ENCODE results near the gene ABHD17A.

The ABHD17A gene

DNA sequence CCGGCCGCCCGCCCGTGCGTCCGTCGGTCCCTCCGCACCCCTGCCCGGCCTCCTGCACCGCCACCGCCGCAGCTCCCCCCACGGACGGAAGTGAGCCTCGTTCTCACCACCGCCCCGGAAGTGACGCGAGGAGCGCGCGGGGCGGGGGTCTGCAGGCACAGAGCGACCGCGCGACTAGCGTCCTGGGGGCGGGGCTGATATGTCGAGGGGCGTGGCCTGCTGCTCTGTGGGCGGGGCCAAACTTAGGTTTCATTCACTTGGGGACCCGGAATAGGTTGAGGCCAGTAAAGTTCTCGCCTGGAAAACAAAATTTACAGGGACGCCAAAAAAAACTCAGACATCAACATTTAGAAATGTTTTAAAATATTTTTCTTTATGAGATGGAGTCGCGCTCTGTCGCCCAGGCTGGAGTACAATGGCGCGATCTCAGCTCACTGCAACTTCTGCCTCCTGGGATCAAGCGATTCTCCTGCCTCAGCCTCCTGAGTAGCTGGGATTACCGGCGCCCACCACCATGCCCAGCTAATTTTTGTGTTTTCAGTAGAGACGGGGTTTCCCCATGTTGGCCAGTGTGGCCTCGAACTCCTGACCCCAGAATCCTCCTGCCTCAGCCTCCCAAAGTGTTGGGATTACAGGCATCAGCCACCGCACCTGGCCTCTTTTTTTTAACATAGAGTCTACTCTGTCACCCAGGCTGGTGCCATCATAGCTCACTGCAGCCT lies at the start of gene ABHD17A:
Gene ABHD17A, minus strand, starts transcription at position 99 of the 722 bp plus-strand sequence. CDS start 3,930 bp downstream, outside the sequence.
- DNase-seq: peak; percentile 93

DNA sequence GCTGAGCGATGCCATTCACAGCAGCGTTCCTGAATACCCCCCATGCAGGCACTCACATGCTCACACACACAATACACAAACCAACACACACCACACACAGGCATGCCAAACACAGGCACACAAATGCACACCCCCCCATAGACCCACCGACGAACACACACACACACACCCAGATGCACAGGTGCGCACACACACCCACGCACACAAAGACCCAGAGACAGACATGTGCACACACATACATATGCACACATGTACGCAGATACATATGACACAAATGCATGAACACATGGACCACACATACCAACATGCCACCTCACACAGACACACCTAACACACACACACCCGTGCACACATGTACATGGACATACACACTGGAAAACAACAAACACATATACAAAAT lies 48.6 kb upstream of the ABHD17A start:
- no peak for DNase-seq

GRCh38 chr19:1933244-1933643 lies 47.9 kb upstream of the ABHD17A start:
- DNase-seq: no peak

DNA sequence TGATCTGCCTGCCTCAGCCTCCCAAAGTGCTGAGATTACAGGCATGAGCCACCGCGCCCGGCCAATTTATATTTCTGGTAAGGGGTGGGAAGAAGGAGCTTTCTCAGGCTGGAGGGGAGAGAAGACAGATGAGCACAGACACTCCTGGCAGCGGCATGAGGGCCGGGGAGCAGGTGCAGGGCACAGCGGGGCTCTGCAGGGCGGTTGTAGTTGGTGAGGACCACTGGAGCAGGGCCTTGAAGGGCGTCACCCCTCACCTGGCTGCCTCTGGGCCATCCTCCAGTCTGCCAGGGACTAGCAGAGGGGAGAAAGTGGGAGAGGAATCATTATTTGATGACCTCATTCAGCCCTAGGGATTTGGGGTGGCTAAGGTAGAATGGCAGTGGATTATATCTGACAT lies 47.1 kb upstream of the ABHD17A start:
- no peak for DNase-seq

GRCh38 chr19:1931445-1931844 lies 46.1 kb upstream of the ABHD17A start:
- no peak for DNase-seq

DNA sequence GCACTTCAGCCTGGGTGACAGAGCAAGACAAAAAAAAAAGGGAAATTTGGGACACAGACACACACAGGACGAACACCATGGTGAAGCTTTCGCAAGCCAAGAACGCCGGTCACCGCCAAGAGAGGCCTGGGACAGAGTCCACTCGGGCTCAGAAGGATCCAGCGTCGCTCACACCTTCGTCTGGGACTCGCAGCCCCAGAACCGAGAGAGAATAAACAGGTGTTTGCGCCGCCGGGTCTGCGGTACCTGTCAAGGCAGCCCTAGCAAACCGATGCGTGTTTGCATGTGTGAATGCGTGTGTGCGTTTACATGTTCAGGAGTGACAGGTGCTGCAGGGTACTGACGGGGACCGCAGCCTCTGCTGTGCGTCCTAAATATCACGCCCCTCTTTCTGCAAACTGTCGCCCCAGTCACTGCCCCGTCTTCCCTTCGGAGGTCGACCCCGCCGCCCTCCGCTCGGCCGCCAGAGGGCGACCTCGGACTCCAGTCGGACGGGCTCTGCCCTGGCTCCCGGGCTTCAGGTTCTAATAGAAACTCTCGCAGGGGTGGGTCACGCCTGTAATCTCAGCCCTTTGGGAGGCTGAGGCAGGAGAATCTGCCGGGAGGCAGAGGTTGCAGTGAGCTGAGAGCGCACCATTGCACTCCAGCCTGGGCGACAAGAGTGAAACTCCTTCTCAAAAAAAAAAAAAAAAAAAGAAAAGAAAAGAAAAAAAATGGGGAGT lies 43.9 kb upstream of the ABHD17A start:
- DNase-seq: peak; percentile 70

- DNase-seq: no peak
Measured at GRCh38 chr19:1925544-1925943, 40.2 kb upstream of the ABHD17A start.

GRCh38 chr19:1924320-1924961 lies 39.1 kb upstream of the ABHD17A start:
- no peak for DNase-seq

DNA sequence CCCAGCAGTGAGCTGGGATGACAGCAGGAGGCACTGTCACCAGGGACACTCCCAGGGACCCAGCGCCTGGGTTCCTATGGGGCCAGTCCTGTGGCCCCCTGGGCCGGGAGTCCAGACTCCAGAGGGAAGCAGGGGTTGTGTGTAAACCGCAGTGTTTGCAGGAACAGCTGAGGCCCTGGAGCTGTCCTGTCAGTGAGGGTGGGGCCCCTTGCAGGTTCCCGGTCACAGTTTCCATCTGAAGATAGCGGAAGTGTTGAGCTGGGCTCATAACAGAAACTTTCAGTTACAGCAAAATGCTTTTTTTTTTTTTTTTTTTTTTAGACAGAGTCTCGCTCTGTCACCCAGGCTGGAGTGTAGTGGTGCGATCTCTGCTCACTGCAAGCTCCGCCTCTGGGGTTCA lies 38.0 kb upstream of the ABHD17A start:
- no peak for DNase-seq

DNA sequence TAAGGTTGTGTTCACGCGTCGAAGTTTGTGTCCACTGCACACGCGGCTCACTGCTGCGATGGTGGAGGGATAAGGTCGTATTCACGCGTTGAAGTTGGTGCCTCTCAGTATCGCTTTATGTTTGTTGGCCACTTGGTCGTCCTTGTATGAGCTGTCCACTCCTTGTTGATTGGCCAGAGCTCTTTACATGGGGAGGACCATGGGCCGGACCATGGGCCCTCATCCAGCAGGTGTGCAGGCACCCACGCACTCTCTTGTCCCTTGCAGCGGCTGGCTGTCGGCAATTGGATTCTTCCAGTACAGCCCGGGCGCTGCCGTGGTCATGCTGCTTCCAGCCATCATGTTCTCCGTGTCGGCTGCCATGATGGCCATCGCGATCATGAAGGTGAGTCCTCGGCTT lies 37.5 kb upstream of the ABHD17A start:
- no peak for DNase-seq

DNA sequence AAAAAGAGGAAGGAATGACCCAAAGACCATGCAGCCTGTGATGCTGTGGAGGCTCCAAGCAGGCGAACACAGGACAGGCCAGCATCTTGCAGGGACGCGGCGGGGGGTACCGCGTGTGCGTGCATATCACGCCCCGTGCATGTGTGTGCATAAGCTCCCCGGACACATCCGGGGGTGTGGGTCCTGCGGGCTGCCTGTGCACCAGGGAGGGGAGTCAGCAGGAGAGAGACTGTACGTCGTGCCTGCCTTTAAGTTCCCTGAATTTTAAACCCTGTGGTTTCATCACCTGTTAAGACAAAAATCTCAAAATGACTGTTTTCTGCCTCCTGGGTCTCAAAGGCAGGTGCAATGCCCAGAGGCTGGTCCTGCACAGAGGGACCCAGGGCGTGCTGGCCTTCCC lies 36.5 kb upstream of the ABHD17A start:
- DNase-seq: no peak

GRCh38 chr19:1921326-1921725 lies 36.0 kb upstream of the ABHD17A start:
- DNase-seq: no peak

DNA sequence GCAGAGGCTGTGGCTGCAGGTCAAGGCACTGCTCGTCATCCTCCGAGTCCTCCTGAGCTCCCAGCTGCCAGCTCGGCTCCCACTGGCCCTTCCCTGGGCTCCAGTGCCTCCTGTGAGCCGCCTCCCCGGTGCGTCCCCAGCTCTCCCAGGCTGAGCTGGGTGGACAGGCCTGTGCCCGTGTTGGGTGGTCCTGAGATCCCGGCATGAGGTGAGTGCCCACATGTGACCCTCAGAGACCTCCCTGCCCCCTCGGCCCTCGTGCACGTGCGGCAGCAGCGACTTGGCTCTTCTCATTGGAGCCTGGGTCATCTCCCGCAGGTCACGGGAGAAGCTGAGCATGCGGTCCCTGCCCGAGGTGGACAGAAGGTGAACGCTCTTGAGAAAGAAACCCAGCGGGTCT lies 35.3 kb upstream of the ABHD17A start:
- DNase-seq: no peak

GRCh38 chr19:1918975-1919374 lies 33.7 kb upstream of the ABHD17A start:
- DNase-seq: no peak

GRCh38 chr19:1917926-1918325 lies 32.6 kb upstream of the ABHD17A start:
- DNase-seq: no peak

GRCh38 chr19:1917146-1917545 lies 31.9 kb upstream of the ABHD17A start:
- no peak for DNase-seq

DNA sequence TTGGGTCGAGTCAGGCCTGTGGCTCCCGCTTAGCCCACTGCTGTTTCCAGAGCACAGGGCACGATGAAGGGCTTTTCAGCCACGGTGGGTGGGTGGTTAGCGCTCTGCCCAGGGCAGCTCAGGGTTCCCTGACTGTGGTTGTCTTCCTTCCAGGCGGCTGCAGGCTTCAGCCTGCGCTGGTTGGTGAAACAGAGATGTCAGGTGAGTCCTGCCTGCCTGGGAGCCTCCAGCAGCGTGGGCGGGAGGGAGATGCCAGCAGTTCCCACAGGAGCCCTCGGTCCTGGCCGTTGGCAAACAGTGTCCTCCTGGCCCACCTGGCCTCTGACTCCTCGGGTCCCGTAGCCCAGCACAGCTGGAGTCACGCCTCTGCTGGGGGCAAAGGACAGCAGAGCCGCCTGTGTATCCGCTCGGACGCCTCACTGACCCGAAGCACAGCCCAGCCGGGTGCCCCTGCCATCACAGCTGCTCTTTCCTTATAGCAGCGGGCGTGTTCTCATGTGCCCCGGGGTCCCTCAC lies 29.6 kb upstream of the ABHD17A start:
- no peak for DNase-seq

DNA sequence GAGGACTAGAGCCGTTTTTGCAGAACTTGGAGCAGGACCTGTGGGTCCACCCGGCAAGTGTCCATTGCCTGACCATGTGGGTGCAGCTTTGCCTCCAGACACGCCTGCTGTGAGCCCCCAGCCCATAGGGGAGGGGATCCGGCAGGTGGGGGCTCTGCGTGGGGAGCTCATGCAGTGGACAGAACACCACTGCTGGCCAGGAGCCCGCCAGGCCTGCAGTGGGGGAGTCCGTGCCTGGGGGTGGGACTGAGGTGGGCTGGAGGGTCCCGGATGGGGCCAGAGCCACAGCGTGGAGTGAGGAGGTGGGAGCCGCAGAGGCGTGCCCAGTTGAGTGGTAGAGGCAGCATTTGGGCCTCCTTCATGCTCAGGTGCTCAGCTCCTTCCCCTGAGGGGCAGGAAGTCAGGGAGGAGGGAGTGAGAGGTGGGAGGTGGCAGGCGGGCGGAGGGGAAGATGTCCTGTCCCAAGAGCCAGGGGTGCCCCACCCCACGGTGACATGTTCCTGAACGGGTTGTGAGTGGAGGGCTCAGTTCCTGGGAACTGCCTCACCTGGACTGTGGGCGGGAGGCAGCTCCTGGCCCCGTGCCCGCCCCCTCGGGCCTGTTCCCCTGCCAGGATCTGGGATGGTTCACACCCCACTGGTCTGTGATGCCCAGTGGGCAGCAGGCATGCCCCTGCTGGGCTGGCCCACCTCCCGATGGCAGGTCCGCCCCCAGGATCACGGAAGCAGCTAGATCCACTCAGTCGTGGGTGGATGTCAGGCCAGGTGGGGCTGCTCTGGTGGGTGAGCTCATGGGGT lies 28.7 kb upstream of the ABHD17A start:
- no peak for DNase-seq

DNA sequence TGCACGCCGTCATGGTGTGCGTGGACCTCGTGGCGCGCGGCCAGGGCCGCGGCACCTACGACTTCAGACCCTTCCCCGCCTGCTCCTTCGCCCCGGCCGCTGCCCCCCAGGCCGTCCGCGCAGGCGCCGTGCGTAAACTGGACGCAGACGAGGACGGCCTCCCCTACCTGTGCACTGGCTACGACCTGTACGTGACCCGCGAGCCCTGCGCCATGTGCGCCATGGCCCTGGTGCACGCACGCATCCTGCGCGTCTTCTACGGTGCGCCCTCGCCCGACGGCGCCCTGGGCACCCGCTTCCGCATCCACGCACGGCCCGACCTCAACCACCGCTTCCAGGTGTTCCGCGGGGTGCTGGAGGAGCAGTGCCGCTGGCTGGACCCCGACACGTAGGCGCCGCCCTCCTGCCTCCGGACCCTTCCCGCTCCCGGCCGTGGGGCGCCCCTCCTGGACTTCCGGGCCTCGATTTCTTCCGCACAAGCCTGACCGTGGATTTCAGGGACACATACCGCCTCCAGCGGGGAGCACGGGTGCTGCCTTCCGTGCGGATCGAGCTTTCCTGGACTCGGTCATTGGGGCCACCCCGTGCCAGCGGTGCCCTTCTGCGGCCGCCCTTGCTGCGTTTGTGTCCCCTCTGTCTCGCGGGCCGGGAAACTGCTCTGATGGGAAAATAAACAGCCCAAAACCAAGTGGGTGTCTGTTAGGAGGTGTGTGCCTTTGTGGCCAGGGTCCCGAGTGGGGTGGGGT lies 27.6 kb upstream of the ABHD17A start:
- no peak for DNase-seq

- no peak for DNase-seq
Measured at GRCh38 chr19:1911995-1912394, 26.7 kb upstream of the ABHD17A start.

DNA sequence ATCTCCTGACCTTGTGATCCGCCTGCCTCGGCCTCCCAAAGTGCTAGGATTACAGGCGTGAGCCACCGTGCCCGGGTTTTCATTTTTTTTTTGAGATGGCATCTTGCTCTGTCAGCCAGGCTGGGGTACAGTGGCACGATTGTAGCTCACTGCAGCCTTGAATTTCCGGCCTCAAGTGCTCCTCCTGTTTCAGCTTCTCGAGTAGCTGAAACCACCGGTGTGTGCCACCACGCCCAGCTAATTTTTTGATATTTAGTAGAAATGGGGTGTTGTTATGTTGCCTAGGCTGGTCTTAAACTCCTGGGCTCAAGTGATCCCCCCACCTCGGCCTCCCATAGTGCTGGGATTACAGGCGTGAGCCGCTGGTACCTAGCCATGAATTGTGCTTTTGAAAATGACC lies 25.8 kb upstream of the ABHD17A start:
- DNase-seq: no peak

GRCh38 chr19:1910177-1910576 lies 24.9 kb upstream of the ABHD17A start:
- DNase-seq: no peak
